Upper lobe of left lung (tissue), 6 donors: ENCODE measurements around the gene NUDT13. TPM values are rescaled to one million over a fixed set of nuclear protein-coding genes. Genes with fewer than 3 reads are reported as not detected.

Experiments used
- ATAC-seq, 2 donors: fragments of 200-7000 bp; cut with Tn5 transposase; one replicate each; pipeline ENCODE4 v1.9.1; 2022; ENCODE audit warnings: mild to moderate bottlenecking in 2 of 2, moderate library complexity in 2 of 2; ENCODE audit not compliant: low FRiP score in 2 of 2
- DNase-seq, 2 donors: peaks; one replicate each; pipeline ENCODE4 v3.0.0-alpha.2; 2019 to 2020
- H3K27ac ChIP-seq, 4 donors: fragments of 200-600 bp; sonication (generic); one replicate each; pipeline ENCODE4 v1.5.1; 2016 to 2019
- H3K27me3 ChIP-seq, 4 donors: fragments of 200-600 bp; sonication (generic); one replicate each; pipeline ENCODE4 v1.5.1; 2017 to 2019
- H3K36me3 ChIP-seq, 4 donors: fragments of 200-600 bp; sonication (generic); one replicate each; pipeline ENCODE4 v1.5.1; 2016 to 2019
- H3K4me1 ChIP-seq, 4 donors: fragments of 200-600 bp; sonication (generic); one replicate each; pipeline ENCODE4 v1.5.1; 2018 to 2019
- H3K4me3 ChIP-seq, 4 donors: fragments of 200-600 bp; sonication (generic); one replicate each; pipeline ENCODE4 v1.5.1; 2017 to 2019; ENCODE audit warnings: mild to moderate bottlenecking in 2 of 4, moderate library complexity in 1 of 4
- H3K9me3 ChIP-seq, 4 donors: fragments of 200-600 bp; sonication (generic); one replicate each; pipeline ENCODE4 v1.5.1; 2018 to 2019
- EP300 ChIP-seq, 4 donors: sonication (generic); formaldehyde crosslinking; IDR thresholded peaks; one replicate each; pipeline ENCODE4 v1.5.1; 2017; ENCODE audit warnings: antibody characterized with exemption in 4 of 4, control low read depth in 2 of 4
- POLR2A ChIP-seq, 4 donors: fragments of 450-650 bp; IDR thresholded peaks; one replicate each; pipeline ENCODE4 v1.5.1; 2016 to 2017; ENCODE audit warnings: antibody characterized with exemption in 4 of 4, mild to moderate bottlenecking in 2 of 4
- POLR2AphosphoS5 ChIP-seq, 2 donors: sonication (generic); formaldehyde crosslinking; IDR thresholded peaks; one replicate each; pipeline ENCODE4 v1.5.1; 2017; ENCODE audit warnings: antibody characterized with exemption in 2 of 2
- WGBS, 2 donors: methylation state at CpG; one replicate each; pipeline ENCODE4 v1.1.5; 2017 to 2018; 5-methylcytosine and 5-hydroxymethylcytosine counted together
- total RNA-seq, 6 donors: library from RNA; depleted of rRNA in 4 of 6; stranded (reverse); fragments of >200 nt in 4 of 6; gene quantifications; one replicate each; pipeline versions ENCODE4 v1.1.0 to v1.2.1, GENCODE V29; 2016 to 2021
- TF ChIP-seq, protein P1 (sequence below), 6 experiments: fragments of 450-650 bp in 4 of 6; fragments of 200-600 bp in 2 of 6; sonication (generic) in 2 of 6; IDR thresholded peaks; one replicate each; pipeline ENCODE4 v1.5.1; 2016 to 2019; ENCODE audit warnings: antibody characterized with exemption in 6 of 6
- donor health status: DM: no; HTN: no; CAD: no; lungs with moderate emphysema.
- donor health status: DM: no; HTN: yes; CAD: no; lungs with severe emphysema.

Gene NUDT13
- total RNA-seq, 6 donors from 2014 or later: 1.0 to 4.6 (median 2.7) TPM

DNA sequence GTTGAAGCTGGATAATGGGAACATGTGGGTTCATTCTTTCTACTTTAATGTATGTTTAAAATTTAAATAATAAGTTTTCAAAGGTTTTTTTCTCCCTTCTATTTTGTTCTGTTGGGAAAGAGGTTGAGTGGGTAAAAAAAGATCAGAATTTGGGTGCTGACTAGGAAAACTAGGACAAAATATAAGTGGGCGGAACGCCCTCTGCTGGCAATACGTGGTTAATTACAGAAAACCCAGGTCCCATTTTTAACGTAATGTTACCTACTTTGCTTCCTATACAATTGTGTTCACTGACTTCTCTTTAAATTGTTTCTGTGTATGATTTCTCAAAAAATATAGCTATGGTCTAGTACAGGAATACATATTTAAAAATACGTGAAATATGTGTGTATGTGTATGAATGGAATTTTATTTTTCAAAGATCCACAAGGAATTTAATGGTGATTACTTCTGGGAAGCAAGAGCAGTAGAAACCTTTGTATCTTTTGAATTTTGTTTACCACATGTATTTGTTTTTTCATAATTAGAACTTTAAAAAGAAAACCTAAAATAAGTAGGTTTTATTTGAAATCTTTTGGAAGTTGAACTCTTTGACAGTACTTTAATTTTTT lies 48.9 kb downstream of the NUDT13 start:
- Histone ChIP-seq H3K27ac (no peak overlapping the region), H3K36me3 (peaks cover 11 to 80% (median 24%) of the 10 kb centered on the region in 4 donors), H3K4me3 (no peak overlapping the region), H3K9me3 (no peaks in the 10 kb centered on the region), H3K4me1 (peaks cover 8 to 23% (median 9%) of the 10 kb centered on the region in 4 donors), H3K27me3 (no peaks in the 10 kb centered on the region)
- peak in 1 of 2 donors; percentile 49 for DNase-seq
- WGBS, 2 donors: 11 to 15% methylated on average over 5 of the region's 5 CpGs
- ATAC-seq: peak in 1 of 2 donors; percentile 65
- no peak for TF ChIP-seq EP300 (IDR thresholded peaks at IDR 0.05)
- TF ChIP-seq, protein P1, sequence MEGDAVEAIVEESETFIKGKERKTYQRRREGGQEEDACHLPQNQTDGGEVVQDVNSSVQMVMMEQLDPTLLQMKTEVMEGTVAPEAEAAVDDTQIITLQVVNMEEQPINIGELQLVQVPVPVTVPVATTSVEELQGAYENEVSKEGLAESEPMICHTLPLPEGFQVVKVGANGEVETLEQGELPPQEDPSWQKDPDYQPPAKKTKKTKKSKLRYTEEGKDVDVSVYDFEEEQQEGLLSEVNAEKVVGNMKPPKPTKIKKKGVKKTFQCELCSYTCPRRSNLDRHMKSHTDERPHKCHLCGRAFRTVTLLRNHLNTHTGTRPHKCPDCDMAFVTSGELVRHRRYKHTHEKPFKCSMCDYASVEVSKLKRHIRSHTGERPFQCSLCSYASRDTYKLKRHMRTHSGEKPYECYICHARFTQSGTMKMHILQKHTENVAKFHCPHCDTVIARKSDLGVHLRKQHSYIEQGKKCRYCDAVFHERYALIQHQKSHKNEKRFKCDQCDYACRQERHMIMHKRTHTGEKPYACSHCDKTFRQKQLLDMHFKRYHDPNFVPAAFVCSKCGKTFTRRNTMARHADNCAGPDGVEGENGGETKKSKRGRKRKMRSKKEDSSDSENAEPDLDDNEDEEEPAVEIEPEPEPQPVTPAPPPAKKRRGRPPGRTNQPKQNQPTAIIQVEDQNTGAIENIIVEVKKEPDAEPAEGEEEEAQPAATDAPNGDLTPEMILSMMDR (IDR thresholded peaks at IDR 0.05): peak; percentile 38 to 74 (median 64)

DNA sequence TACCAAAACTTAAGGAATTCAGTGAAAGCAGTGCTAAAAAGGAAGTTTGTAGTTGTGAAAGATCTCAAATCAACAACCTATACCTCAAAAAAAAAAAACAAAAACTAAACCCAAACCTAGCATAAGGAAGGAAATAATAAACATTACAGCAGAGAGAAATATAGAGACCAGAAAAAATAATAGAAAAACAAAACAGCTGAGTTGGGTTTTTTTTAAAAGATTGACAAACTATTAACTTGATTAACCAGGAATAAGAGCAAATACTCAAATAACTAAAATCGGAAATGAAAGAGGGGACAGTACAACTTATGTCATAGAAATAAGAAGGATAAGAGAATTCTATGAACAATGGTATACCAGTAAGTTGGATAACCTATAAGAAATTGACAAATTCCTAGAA lies 50.8 kb downstream of the NUDT13 start:
- Histone ChIP-seq H3K9me3 (no peaks in the 10 kb centered on the region), H3K36me3 (peaks cover 3 to 64% (median 21%) of the 10 kb centered on the region in 4 donors), H3K27ac (no peak overlapping the region), H3K27me3 (no peaks in the 10 kb centered on the region), H3K4me3 (no peak overlapping the region), H3K4me1 (peaks cover 11 to 26% (median 15%) of the 10 kb centered on the region in 4 donors)
- no peak for DNase-seq
- no peak for TF ChIP-seq POLR2AphosphoS5 (IDR thresholded peaks at IDR 0.05)
- TF ChIP-seq EP300 (IDR thresholded peaks at IDR 0.05): no peak
- TF ChIP-seq POLR2A (IDR thresholded peaks at IDR 0.05): no peak
- TF ChIP-seq, protein P1 (IDR thresholded peaks at IDR 0.05): no peak
- 90 to 97% methylated on average over 1 of the region's 1 CpG for WGBS, 2 donors
- no peak for ATAC-seq

DNA sequence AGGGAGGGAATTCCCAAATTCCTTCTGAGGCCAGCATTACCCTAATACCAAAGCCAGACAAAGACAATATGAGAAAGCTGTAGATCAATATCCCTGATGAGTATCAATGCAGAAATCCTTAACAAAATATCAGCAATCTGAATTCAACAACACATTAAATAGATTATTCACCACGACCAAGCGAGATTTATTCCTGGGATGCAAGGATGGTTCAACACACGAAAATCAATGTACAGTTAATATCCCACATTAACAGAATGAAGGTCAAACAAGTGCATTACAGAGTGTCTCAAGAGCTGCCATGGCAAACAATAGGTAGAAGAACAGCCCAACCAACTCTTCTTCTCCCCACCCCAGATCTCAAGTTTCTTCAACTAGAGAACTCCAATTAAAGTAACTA lies 51.4 kb downstream of the NUDT13 start:
- no peak for ATAC-seq
- peaks cover 15 to 31% (median 21%) of the 10 kb centered on the region in 4 donors for H3K4me1 ChIP-seq
- WGBS, 2 donors: 92 to 94% methylated on average over 3 of the region's 3 CpGs

DNA sequence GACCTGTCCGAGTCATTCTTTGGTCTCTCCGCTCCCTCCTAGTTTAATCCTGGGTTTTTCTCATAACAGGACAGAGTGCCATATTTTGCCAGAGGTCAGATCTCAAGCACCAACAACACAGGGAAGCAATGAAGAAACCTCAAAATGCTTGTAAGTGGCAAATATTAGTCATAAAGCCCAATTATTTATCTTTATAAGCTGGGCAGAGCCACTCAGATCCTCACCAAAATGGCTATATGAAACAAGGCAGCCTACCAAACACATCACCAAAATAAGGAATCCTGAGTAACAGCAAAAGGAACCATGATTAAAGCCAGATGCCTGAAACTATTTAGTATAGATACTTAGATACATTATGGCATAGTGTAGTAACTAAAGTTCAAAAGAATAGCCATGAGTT lies 52.8 kb downstream of the NUDT13 start:
- H3K36me3 ChIP-seq: peaks cover 0 to 44% (median 17%) of the 10 kb centered on the region in 4 donors
- WGBS, 2 donors: 92 to 98% methylated on average over 2 of the region's 2 CpGs
- no peak for TF ChIP-seq POLR2A (IDR thresholded peaks at IDR 0.05)
- TF ChIP-seq POLR2AphosphoS5 (IDR thresholded peaks at IDR 0.05): no peak
- TF ChIP-seq EP300 (IDR thresholded peaks at IDR 0.05): no peak
- TF ChIP-seq, protein P1 (IDR thresholded peaks at IDR 0.05): no peak
- no peak for DNase-seq
- ATAC-seq: no peak
- H3K4me1 ChIP-seq: peaks cover 22 to 40% (median 26%) of the 10 kb centered on the region in 4 donors
- H3K4me3 ChIP-seq: no peak overlapping the region
- H3K27me3 ChIP-seq: no peaks in the 10 kb centered on the region
- no peaks in the 10 kb centered on the region for H3K9me3 ChIP-seq
- no peak overlapping the region for H3K27ac ChIP-seq

More for the DNA sequence above, 51.4 kb downstream of the NUDT13 start:
- H3K9me3 ChIP-seq: no peaks in the 10 kb centered on the region
- H3K27me3 ChIP-seq: no peaks in the 10 kb centered on the region
- H3K36me3 ChIP-seq: peaks cover 0 to 58% (median 17%) of the 10 kb centered on the region in 4 donors
- no peak for TF ChIP-seq POLR2AphosphoS5 (IDR thresholded peaks at IDR 0.05)
- no peak for TF ChIP-seq POLR2A (IDR thresholded peaks at IDR 0.05)
- TF ChIP-seq, protein P1 (IDR thresholded peaks at IDR 0.05): no peak
- no peak for TF ChIP-seq EP300 (IDR thresholded peaks at IDR 0.05)
- H3K4me3 ChIP-seq: no peak overlapping the region
- no peak for DNase-seq
- H3K27ac ChIP-seq: no peak overlapping the region

DNA sequence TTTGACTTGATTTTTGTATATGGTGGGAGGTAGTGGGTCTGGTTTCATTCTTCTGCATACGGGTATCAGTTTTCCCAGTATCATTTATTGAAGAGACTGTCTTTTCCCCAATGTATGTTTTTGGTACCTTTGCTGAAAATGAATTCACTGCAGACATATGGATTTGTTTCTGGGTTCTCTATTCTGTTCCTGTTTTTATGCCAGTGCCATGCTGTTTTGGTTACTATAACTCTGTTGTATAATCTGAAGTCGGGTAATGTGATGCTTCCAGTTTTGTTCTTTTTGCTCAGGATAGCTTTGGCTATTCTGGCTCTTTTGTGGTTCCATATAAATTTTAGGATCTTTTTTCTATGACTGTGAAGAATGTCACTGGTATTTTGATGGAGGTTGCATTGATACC lies 56.7 kb downstream of the NUDT13 start:
- H3K27ac ChIP-seq: peak overlapping the region; percentile 88 to 97 (median 94)
- H3K4me1 ChIP-seq: peaks cover 28 to 41% (median 32%) of the 10 kb centered on the region in 4 donors
- peak overlapping the region in 3 of 4 donors; percentile 71 to 81 (median 77) for H3K4me3 ChIP-seq
- no peaks in the 10 kb centered on the region for H3K27me3 ChIP-seq
- DNase-seq (no peak), ATAC-seq (no peak)
- peaks cover 0 to 25% (median 12%) of the 10 kb centered on the region in 4 donors for H3K36me3 ChIP-seq
- TF ChIP-seq POLR2AphosphoS5 (IDR thresholded peaks at IDR 0.05): no peak
- no peak for TF ChIP-seq EP300 (IDR thresholded peaks at IDR 0.05)
- TF ChIP-seq POLR2A (IDR thresholded peaks at IDR 0.05): no peak
- TF ChIP-seq, protein P1 (IDR thresholded peaks at IDR 0.05): no peak
- WGBS, 2 donors: 85 to 87% methylated on average over 2 of the region's 2 CpGs
- H3K9me3 ChIP-seq: no peaks in the 10 kb centered on the region
